SK-N-SH (cell line): ENCODE data around the gene PCDH17. TPM values are rescaled to one million over a fixed set of nuclear protein-coding genes. Genes with fewer than 3 reads are reported as not detected.

Experiments
- CTCF ChIA-PET: fragments of 300-600, 350-600 bp; formaldehyde crosslinking; extraction: SDS; loops from one replicate; lab custom pipeline; 2021; lab: Yijun Ruan, JAX
- POLR2A ChIA-PET: fragments of 350-600 bp; sonication (Branson Sonifier 250); formaldehyde crosslinking; extraction: SDS; loops from one replicate; lab custom pipeline; 2020; ENCODE audit warnings: antibody characterized with exemption, inconsistent platforms; lab: Yijun Ruan, JAX
- DNase-seq: peaks from one replicate; pipeline ENCODE4 v3.0.0; 2012
- H2AFZ ChIP-seq: fragments of 200-600 bp; sonication (generic); 2 replicates; pipeline ENCODE4 v1.8.1; 2016; ENCODE audit warnings: antibody characterized with exemption, mild to moderate bottlenecking, low read depth
- H3F3A ChIP-seq: fragments of 200-600 bp; sonication (generic); replicated peaks from 2 replicates; pipeline ENCODE3; 2016; ENCODE audit warnings: antibody characterized with exemption, mild to moderate bottlenecking; ENCODE audit not compliant: insufficient read depth
- H3K27ac ChIP-seq, 2 experiments: fragments of 200-500 bp in 1 of 2; fragments of 200-600 bp in 1 of 2; sonication (Bioruptor generic) in 1 of 2; sonication (generic), shearing (Covaris generic) in 1 of 2; 2 replicates each; pipeline versions ENCODE4 v1.5.1 to v1.6.1; 2014 to 2016; ENCODE audit warnings: low read depth in 2 of 2, inconsistent platforms in 1 of 2, low read length in 1 of 2, mild to moderate bottlenecking in 1 of 2, mixed read lengths in 1 of 2
- H3K27me3 ChIP-seq: fragments of 200-600 bp; sonication (generic), shearing (Covaris generic); 2 replicates; pipeline ENCODE4 v1.6.1; 2016; ENCODE audit warnings: mixed run types; ENCODE audit not compliant: insufficient read depth
- H3K36me3 ChIP-seq, 2 experiments: fragments of 200-500 bp in 1 of 2; fragments of 200-600 bp in 1 of 2; sonication (Bioruptor generic) in 1 of 2; sonication (generic) in 1 of 2; replicated peaks in 1 of 2; 2 replicates each; pipeline versions ENCODE3 to v1.5.1; 2014 to 2016; ENCODE audit warnings: low read length in 1 of 2, mild to moderate bottlenecking in 1 of 2; ENCODE audit not compliant: insufficient read depth in 2 of 2, control insufficient read depth in 1 of 2
- H3K4me1 ChIP-seq, 2 experiments: fragments of 200-500 bp in 1 of 2; fragments of 200-600 bp in 1 of 2; sonication (Bioruptor generic) in 1 of 2; sonication (generic), shearing (Covaris generic) in 1 of 2; 2 replicates each; pipeline versions ENCODE4 v1.5.1 to v1.6.1; 2014 to 2016; ENCODE audit warnings: low read depth in 1 of 2, low read length in 1 of 2, mixed run types in 1 of 2; ENCODE audit not compliant: insufficient read depth in 2 of 2, control insufficient read depth in 1 of 2
- H3K4me2 ChIP-seq: fragments of 200-600 bp; sonication (generic), shearing (Covaris generic); 2 replicates; pipeline ENCODE4 v1.6.1; 2017; ENCODE audit warnings: mixed run types
- H3K4me3 ChIP-seq, 2 experiments: fragments of 200-500 bp in 1 of 2; fragments of 200-600 bp in 1 of 2; sonication (Bioruptor generic) in 1 of 2; sonication (generic), shearing (Covaris generic) in 1 of 2; 2 replicates each; pipeline versions ENCODE4 v1.5.1 to v1.8.1; 2014 to 2016; ENCODE audit warnings: low read depth in 2 of 2, inconsistent platforms in 1 of 2, low read length in 1 of 2, mild to moderate bottlenecking in 1 of 2, mixed read lengths in 1 of 2, moderate library complexity in 1 of 2
- H3K79me2 ChIP-seq: fragments of 200-600 bp; sonication (generic); 2 replicates; pipeline ENCODE4 v1.8.1; 2017; ENCODE audit warnings: mild to moderate bottlenecking; ENCODE audit not compliant: insufficient read depth
- H3K9ac ChIP-seq: fragments of 200-600 bp; sonication (generic); 2 replicates; pipeline ENCODE4 v1.6.1; 2017; ENCODE audit warnings: mixed run types
- H3K9me2 ChIP-seq: fragments of 200-600 bp; sonication (generic); 2 replicates; pipeline ENCODE4 v1.6.1; 2017; ENCODE audit warnings: mixed run types
- H3K9me3 ChIP-seq: fragments of 200-600 bp; sonication (generic); 2 replicates; pipeline ENCODE4 v1.6.1; 2017; ENCODE audit warnings: mixed run types, mild to moderate bottlenecking, moderate library complexity
- H4K20me1 ChIP-seq: fragments of 200-600 bp; sonication (generic); 2 replicates; pipeline ENCODE4 v1.6.1; 2017; ENCODE audit warnings: mild to moderate bottlenecking, mixed run types; ENCODE audit not compliant: insufficient read depth
- CHD2 ChIP-seq: fragments of 150-350 bp; IDR thresholded peaks from 2 replicates; pipeline ENCODE4 v1.6.1; 2018; ENCODE audit warnings: low read length; ENCODE audit not compliant: partially characterized antibody
- ELF1 ChIP-seq: IDR thresholded peaks from 2 replicates; pipeline ENCODE4 v1.4.0; 2012
- FOSL2 ChIP-seq: IDR thresholded peaks from 2 replicates; pipeline ENCODE4 v1.4.0; 2012; ENCODE audit warnings: low read depth, mild to moderate bottlenecking, moderate library complexity, borderline replicate concordance
- FOXJ3 ChIP-seq: sonication (generic); formaldehyde crosslinking; IDR thresholded peaks from 2 replicates; pipeline ENCODE4 v1.5.1; 2020; ENCODE audit warnings: mild to moderate bottlenecking, missing genetic modification reagents
- FOXM1 ChIP-seq: IDR thresholded peaks from 2 replicates; pipeline ENCODE4 v1.4.0; 2012; ENCODE audit warnings: low read depth, mild to moderate bottlenecking
- JUND ChIP-seq: IDR thresholded peaks from 2 replicates; pipeline ENCODE4 v1.4.0; 2012
- MXI1 ChIP-seq: IDR thresholded peaks from 2 replicates; pipeline ENCODE4 v1.6.1; 2012; ENCODE audit warnings: mild to moderate bottlenecking, low read depth, low read length, improper control_type of control experiment
- NFIC ChIP-seq: IDR thresholded peaks from 2 replicates; pipeline ENCODE4 v1.4.0; 2012; ENCODE audit warnings: borderline replicate concordance
- POLR2AphosphoS5 ChIP-seq: IDR thresholded peaks from 2 replicates; pipeline ENCODE4 v1.6.1; 2012; ENCODE audit warnings: low read depth, low read length
- RAD21 ChIP-seq: IDR thresholded peaks from 2 replicates; pipeline ENCODE4 v1.6.1; 2012; ENCODE audit warnings: mild to moderate bottlenecking, low read length
- RCOR1 ChIP-seq: fragments of 150-350 bp; IDR thresholded peaks from 2 replicates; pipeline ENCODE4 v1.6.1; 2017; ENCODE audit warnings: antibody characterized with exemption, low read length
- RFX5 ChIP-seq: IDR thresholded peaks from 2 replicates; pipeline ENCODE4 v1.6.1; 2012; ENCODE audit warnings: mild to moderate bottlenecking, improper control_type of control experiment, low read length
- RXRA ChIP-seq: IDR thresholded peaks from 2 replicates; pipeline ENCODE4 v1.4.0; 2012; ENCODE audit warnings: low read depth, mild to moderate bottlenecking, borderline replicate concordance
- TAF1 ChIP-seq: IDR thresholded peaks from 2 replicates; pipeline ENCODE4 v1.6.1; 2012; ENCODE audit warnings: low read depth, mild to moderate bottlenecking, low read length, moderate library complexity, borderline replicate concordance
- TEAD4 ChIP-seq: IDR thresholded peaks from 2 replicates; pipeline ENCODE4 v1.4.0; 2012; ENCODE audit warnings: mild to moderate bottlenecking, borderline replicate concordance; ENCODE audit not compliant: insufficient read depth
- WGBS: methylation state at CpG from one replicate; pipeline ENCODE4 v1.1.6; 2017; ENCODE audit warnings: low lambda C conversion rate; 5-methylcytosine and 5-hydroxymethylcytosine counted together
- polyA plus RNA-seq, 3 experiments: library from polyadenylated mRNA; depleted of rRNA; stranded (reverse); fragments of >200 nt; gene quantifications; 2 replicates each; pipeline ENCODE4 v1.2.3, GENCODE V29; 2012
- TF ChIP-seq, protein P1 (sequence below): fragments of 200-600 bp; sonication (generic); IDR thresholded peaks from 2 replicates; pipeline ENCODE4 v1.6.1; 2017; ENCODE audit warnings: antibody characterized with exemption, mild to moderate bottlenecking, moderate library complexity
- TF ChIP-seq, protein P2 (sequence below): fragments of 150-350 bp; IDR thresholded peaks from 2 replicates; pipeline ENCODE4 v1.6.1; 2017; ENCODE audit warnings: antibody characterized with exemption, low read length, low read depth, borderline replicate concordance
- TF ChIP-seq, protein P3 (sequence below): IDR thresholded peaks from 2 replicates; pipeline ENCODE4 v1.4.0; 2012; ENCODE audit warnings: low read depth, borderline replicate concordance
- TF ChIP-seq, protein P4 (sequence below): IDR thresholded peaks from 2 replicates; pipeline ENCODE4 v1.6.1; 2012; ENCODE audit warnings: mild to moderate bottlenecking, low read depth, low read length, moderate library complexity

The PCDH17 gene
- polyA plus RNA-seq, 1 of the 3 experiments (the other 2 are of a cell fraction): 0.13 TPM

- H4K20me1 ChIP-seq: no peaks in the 10 kb centered on the region
- no peaks in the 10 kb centered on the region for H3K4me1 ChIP-seq
- no peaks in the 10 kb centered on the region for H3K9me2 ChIP-seq
- H3K9me3 ChIP-seq: no peaks in the 10 kb centered on the region
- WGBS: 20% methylated on average over 1 of the region's 6 CpGs
- H2AFZ ChIP-seq: no peak overlapping the region
- H3K27ac ChIP-seq: no peak overlapping the region
- CTCF ChIA-PET: interaction anchor here (0.9 to 1.1 kb wide), 2 partner anchors 43 kb away, joined by 3 read pairs; no protein-coding TSS in a partner anchor
- TF ChIP-seq, protein P1, sequence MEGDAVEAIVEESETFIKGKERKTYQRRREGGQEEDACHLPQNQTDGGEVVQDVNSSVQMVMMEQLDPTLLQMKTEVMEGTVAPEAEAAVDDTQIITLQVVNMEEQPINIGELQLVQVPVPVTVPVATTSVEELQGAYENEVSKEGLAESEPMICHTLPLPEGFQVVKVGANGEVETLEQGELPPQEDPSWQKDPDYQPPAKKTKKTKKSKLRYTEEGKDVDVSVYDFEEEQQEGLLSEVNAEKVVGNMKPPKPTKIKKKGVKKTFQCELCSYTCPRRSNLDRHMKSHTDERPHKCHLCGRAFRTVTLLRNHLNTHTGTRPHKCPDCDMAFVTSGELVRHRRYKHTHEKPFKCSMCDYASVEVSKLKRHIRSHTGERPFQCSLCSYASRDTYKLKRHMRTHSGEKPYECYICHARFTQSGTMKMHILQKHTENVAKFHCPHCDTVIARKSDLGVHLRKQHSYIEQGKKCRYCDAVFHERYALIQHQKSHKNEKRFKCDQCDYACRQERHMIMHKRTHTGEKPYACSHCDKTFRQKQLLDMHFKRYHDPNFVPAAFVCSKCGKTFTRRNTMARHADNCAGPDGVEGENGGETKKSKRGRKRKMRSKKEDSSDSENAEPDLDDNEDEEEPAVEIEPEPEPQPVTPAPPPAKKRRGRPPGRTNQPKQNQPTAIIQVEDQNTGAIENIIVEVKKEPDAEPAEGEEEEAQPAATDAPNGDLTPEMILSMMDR: no peak
- TF ChIP-seq RCOR1 (no peak), TAF1 (no peak), RAD21 (no peak), CHD2 (no peak), RXRA (no peak)
- TF ChIP-seq, all 33 proteins: peak for 0
- H3K27me3 ChIP-seq: no peaks in the 10 kb centered on the region
- H3K4me2 ChIP-seq: no peak overlapping the region
- no peak overlapping the region for H3K9ac ChIP-seq
- no peak for DNase-seq
- H3K79me2 ChIP-seq: no peaks in the 10 kb centered on the region
- no peaks in the 10 kb centered on the region for H3F3A ChIP-seq
- no peak overlapping the region for H3K4me3 ChIP-seq
- no peaks in the 10 kb centered on the region for H3K36me3 ChIP-seq
- POLR2A ChIA-PET: no interaction called here
These were observed 49.5 kb upstream of the PCDH17 start for GRCh38 chr13:57582032-57582431.

DNA sequence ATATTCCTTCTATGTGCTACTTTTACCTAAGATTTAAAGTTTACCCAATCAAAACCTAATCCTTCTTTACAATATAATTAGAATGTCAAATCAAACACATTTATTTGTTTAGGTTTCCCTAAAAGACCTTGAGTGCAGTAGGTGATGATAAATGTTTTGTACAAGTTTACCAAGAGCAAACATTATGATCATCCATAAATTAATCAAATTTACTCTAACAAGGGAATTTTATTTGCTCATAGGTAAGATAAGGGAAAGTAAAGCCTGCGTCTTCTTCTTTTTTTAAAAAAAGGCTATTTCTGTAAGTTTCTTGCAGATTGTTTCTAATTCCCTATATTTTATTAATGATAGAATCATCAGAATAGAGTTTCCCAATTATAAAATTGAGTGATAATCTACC lies 48.0 kb upstream of the PCDH17 start:
- no peak overlapping the region for H3K9ac ChIP-seq
- no peak for DNase-seq
- ChIA-PET POLR2A (no interaction called here), CTCF (no interaction called here)
- no peaks in the 10 kb centered on the region for H3K79me2 ChIP-seq
- no peak overlapping the region for H3K27ac ChIP-seq
- H3K36me3 ChIP-seq: no peaks in the 10 kb centered on the region
- no peaks in the 10 kb centered on the region for H3K9me2 ChIP-seq
- H3K4me3 ChIP-seq: no peak overlapping the region
- no peaks in the 10 kb centered on the region for H4K20me1 ChIP-seq
- no peak overlapping the region for H3K4me2 ChIP-seq
- H2AFZ ChIP-seq: no peak overlapping the region
- no peaks in the 10 kb centered on the region for H3K9me3 ChIP-seq
- WGBS: 37% methylated on average over 1 of the region's 1 CpG
- no peaks in the 10 kb centered on the region for H3K27me3 ChIP-seq
- H3F3A ChIP-seq: no peaks in the 10 kb centered on the region
- H3K4me1 ChIP-seq: no peaks in the 10 kb centered on the region
- no peak for TF ChIP-seq RXRA
- no peak for TF ChIP-seq JUND
- TF ChIP-seq ELF1: no peak
- TF ChIP-seq FOXM1: no peak
- no peak for TF ChIP-seq TEAD4
- no peak for TF ChIP-seq FOXJ3
- TF ChIP-seq, protein P2, sequence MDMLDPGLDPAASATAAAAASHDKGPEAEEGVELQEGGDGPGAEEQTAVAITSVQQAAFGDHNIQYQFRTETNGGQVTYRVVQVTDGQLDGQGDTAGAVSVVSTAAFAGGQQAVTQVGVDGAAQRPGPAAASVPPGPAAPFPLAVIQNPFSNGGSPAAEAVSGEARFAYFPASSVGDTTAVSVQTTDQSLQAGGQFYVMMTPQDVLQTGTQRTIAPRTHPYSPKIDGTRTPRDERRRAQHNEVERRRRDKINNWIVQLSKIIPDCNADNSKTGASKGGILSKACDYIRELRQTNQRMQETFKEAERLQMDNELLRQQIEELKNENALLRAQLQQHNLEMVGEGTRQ: no peak
- no peak for TF ChIP-seq POLR2AphosphoS5
- TF ChIP-seq RFX5: no peak
- TF ChIP-seq, protein P3, sequence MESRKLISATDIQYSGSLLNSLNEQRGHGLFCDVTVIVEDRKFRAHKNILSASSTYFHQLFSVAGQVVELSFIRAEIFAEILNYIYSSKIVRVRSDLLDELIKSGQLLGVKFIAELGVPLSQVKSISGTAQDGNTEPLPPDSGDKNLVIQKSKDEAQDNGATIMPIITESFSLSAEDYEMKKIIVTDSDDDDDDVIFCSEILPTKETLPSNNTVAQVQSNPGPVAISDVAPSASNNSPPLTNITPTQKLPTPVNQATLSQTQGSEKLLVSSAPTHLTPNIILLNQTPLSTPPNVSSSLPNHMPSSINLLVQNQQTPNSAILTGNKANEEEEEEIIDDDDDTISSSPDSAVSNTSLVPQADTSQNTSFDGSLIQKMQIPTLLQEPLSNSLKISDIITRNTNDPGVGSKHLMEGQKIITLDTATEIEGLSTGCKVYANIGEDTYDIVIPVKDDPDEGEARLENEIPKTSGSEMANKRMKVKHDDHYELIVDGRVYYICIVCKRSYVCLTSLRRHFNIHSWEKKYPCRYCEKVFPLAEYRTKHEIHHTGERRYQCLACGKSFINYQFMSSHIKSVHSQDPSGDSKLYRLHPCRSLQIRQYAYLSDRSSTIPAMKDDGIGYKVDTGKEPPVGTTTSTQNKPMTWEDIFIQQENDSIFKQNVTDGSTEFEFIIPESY: no peak
- TF ChIP-seq CHD2: no peak
- TF ChIP-seq FOSL2: no peak
- no peak for TF ChIP-seq MXI1
- TF ChIP-seq RAD21: no peak
- no peak for TF ChIP-seq NFIC
- no peak for TF ChIP-seq RCOR1
- TF ChIP-seq, protein P4, sequence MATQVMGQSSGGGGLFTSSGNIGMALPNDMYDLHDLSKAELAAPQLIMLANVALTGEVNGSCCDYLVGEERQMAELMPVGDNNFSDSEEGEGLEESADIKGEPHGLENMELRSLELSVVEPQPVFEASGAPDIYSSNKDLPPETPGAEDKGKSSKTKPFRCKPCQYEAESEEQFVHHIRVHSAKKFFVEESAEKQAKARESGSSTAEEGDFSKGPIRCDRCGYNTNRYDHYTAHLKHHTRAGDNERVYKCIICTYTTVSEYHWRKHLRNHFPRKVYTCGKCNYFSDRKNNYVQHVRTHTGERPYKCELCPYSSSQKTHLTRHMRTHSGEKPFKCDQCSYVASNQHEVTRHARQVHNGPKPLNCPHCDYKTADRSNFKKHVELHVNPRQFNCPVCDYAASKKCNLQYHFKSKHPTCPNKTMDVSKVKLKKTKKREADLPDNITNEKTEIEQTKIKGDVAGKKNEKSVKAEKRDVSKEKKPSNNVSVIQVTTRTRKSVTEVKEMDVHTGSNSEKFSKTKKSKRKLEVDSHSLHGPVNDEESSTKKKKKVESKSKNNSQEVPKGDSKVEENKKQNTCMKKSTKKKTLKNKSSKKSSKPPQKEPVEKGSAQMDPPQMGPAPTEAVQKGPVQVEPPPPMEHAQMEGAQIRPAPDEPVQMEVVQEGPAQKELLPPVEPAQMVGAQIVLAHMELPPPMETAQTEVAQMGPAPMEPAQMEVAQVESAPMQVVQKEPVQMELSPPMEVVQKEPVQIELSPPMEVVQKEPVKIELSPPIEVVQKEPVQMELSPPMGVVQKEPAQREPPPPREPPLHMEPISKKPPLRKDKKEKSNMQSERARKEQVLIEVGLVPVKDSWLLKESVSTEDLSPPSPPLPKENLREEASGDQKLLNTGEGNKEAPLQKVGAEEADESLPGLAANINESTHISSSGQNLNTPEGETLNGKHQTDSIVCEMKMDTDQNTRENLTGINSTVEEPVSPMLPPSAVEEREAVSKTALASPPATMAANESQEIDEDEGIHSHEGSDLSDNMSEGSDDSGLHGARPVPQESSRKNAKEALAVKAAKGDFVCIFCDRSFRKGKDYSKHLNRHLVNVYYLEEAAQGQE: no peak
